ENCODE data around the gene CARF. TPM values are rescaled to one million over a fixed set of nuclear protein-coding genes. Genes with fewer than 3 reads are reported as not detected.

The CARF gene
- polyA plus RNA-seq, 1 donor from 2014 or later: 20.1 TPM

DNA sequence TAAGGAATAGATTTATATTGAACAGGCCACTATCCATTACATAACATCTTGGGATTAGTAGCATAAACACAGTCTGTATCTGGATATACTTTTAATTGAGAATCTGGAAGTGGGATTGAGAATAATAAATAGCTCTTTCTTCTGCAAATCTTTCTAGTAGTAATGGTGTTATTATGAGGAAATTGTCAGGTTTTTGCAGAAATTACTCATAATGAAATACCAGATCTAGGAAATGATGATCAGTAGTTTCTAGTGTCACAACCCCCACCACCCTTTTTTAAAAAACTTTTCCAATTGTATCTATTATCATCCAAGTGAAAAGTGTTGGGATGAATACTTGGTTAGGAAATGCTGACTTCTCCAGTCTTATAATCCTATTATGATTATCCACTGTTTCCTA, 121.3 kb downstream of the CARF start:
- Histone ChIP-seq H3K9me3 (ENCODE audit: low read length) (no peaks in the 10 kb centered on the region), H4K20me1 (ENCODE audit: insufficient read depth) (no peaks in the 10 kb centered on the region), H3K4me3 (ENCODE audit: low read length) (no peak overlapping the region), H2AFZ (ENCODE audit: low read depth, low read length) (no peak overlapping the region), H3K4me2 (ENCODE audit: low read length) (no peak overlapping the region), H3K36me3 (ENCODE audit: insufficient read depth, low read length) (no peaks in the 10 kb centered on the region), H3K79me2 (replicated peaks; ENCODE audit: insufficient read depth, low read length) (no peaks in the 10 kb centered on the region), H3K27ac (ENCODE audit: low read length) (no peak overlapping the region), H3K27me3 (ENCODE audit: insufficient read depth, low read depth, low read length) (no peaks in the 10 kb centered on the region), H3K9ac (ENCODE audit: low read length) (no peak overlapping the region), H3K9me2 (ENCODE audit: insufficient read depth, low read length) (no peaks in the 10 kb centered on the region), H3F3A (ENCODE audit: insufficient read depth, low read length, poor library complexity, severe bottlenecking) (no peaks in the 10 kb centered on the region)
- TF ChIP-seq, protein P1, sequence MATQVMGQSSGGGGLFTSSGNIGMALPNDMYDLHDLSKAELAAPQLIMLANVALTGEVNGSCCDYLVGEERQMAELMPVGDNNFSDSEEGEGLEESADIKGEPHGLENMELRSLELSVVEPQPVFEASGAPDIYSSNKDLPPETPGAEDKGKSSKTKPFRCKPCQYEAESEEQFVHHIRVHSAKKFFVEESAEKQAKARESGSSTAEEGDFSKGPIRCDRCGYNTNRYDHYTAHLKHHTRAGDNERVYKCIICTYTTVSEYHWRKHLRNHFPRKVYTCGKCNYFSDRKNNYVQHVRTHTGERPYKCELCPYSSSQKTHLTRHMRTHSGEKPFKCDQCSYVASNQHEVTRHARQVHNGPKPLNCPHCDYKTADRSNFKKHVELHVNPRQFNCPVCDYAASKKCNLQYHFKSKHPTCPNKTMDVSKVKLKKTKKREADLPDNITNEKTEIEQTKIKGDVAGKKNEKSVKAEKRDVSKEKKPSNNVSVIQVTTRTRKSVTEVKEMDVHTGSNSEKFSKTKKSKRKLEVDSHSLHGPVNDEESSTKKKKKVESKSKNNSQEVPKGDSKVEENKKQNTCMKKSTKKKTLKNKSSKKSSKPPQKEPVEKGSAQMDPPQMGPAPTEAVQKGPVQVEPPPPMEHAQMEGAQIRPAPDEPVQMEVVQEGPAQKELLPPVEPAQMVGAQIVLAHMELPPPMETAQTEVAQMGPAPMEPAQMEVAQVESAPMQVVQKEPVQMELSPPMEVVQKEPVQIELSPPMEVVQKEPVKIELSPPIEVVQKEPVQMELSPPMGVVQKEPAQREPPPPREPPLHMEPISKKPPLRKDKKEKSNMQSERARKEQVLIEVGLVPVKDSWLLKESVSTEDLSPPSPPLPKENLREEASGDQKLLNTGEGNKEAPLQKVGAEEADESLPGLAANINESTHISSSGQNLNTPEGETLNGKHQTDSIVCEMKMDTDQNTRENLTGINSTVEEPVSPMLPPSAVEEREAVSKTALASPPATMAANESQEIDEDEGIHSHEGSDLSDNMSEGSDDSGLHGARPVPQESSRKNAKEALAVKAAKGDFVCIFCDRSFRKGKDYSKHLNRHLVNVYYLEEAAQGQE (IDR thresholded peaks at IDR 0.05; ENCODE audit: borderline replicate concordance): no peak
- TF ChIP-seq TAF1 (IDR thresholded peaks at IDR 0.05; ENCODE audit: low read depth): no peak
- no peak for TF ChIP-seq SMC3 (conservative IDR thresholded peaks at IDR 0.05; ENCODE audit: poor library complexity)
- TF ChIP-seq RAD21 (conservative IDR thresholded peaks at IDR 0.05): no peak
- no peak for TF ChIP-seq EP300 (conservative IDR thresholded peaks at IDR 0.05; ENCODE audit: poor library complexity, severe bottlenecking)
- TF ChIP-seq POLR2AphosphoS5 (IDR thresholded peaks at IDR 0.05): no peak
- TF ChIP-seq MXI1 (conservative IDR thresholded peaks at IDR 0.05; ENCODE audit: poor library complexity, severe bottlenecking): no peak
- TF ChIP-seq, protein P2, sequence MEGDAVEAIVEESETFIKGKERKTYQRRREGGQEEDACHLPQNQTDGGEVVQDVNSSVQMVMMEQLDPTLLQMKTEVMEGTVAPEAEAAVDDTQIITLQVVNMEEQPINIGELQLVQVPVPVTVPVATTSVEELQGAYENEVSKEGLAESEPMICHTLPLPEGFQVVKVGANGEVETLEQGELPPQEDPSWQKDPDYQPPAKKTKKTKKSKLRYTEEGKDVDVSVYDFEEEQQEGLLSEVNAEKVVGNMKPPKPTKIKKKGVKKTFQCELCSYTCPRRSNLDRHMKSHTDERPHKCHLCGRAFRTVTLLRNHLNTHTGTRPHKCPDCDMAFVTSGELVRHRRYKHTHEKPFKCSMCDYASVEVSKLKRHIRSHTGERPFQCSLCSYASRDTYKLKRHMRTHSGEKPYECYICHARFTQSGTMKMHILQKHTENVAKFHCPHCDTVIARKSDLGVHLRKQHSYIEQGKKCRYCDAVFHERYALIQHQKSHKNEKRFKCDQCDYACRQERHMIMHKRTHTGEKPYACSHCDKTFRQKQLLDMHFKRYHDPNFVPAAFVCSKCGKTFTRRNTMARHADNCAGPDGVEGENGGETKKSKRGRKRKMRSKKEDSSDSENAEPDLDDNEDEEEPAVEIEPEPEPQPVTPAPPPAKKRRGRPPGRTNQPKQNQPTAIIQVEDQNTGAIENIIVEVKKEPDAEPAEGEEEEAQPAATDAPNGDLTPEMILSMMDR (IDR thresholded peaks at IDR 0.05; ENCODE audit: poor library complexity, severe bottlenecking): no peak
- no peak for TF ChIP-seq EZH2 (IDR thresholded peaks at IDR 0.05; ENCODE audit: borderline replicate concordance, insufficient read depth, low read length, poor library complexity, severe bottlenecking)

DNA sequence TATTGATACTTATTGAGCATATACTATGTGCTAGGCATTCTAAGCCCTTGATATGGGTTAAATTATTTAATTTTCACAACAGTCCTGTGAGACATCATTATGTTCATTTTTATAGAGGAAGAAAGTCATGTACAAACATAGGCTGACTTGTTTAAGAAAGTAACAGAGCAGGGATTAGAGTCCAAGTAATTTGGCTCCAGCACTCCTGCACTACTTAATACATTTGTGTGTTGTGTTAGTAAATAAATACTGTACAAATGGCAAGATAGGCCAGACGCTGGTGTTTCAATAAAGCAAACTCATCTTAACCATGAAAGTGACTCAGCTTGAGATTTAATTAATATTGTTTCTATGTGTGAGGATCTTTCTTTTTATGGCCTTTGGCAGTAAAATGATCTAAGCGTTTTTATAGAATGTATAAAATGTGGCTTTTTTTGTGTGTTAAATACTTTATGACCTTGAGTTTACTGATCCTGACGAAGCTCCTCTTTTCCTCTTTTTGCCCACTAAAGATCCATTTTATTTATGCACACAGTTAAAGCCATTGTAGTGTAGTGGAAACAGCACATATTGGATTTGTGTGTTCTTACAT, 123.9 kb downstream of the CARF start:
- Histone ChIP-seq H3K4me2 (ENCODE audit: low read length) (no peak overlapping the region), H3K4me3 (ENCODE audit: low read length) (no peak overlapping the region), H3K9me3 (ENCODE audit: low read length) (no peaks in the 10 kb centered on the region), H3K79me2 (replicated peaks; ENCODE audit: insufficient read depth, low read length) (no peaks in the 10 kb centered on the region), H3K9me2 (ENCODE audit: insufficient read depth, low read length) (no peaks in the 10 kb centered on the region), H4K20me1 (ENCODE audit: insufficient read depth) (no peaks in the 10 kb centered on the region), H3K9ac (ENCODE audit: low read length) (no peak overlapping the region), H3K36me3 (ENCODE audit: insufficient read depth, low read length) (no peaks in the 10 kb centered on the region), H3K27me3 (ENCODE audit: insufficient read depth, low read depth, low read length) (no peaks in the 10 kb centered on the region), H2AFZ (ENCODE audit: low read depth, low read length) (no peak overlapping the region), H3K27ac (ENCODE audit: low read length) (no peak overlapping the region), H3F3A (ENCODE audit: insufficient read depth, low read length, poor library complexity, severe bottlenecking) (no peaks in the 10 kb centered on the region)
- TF ChIP-seq EP300 (conservative IDR thresholded peaks at IDR 0.05; ENCODE audit: poor library complexity, severe bottlenecking) (no peak), MXI1 (conservative IDR thresholded peaks at IDR 0.05; ENCODE audit: poor library complexity, severe bottlenecking) (no peak)

Small RNA genes lying within 50 kb of the gene (small RNA-seq; reads per million reads assigned to genes)
- 0 reads per million in 3 experiments for gene AC010900.2

Other genes with a start within 250 kb of the CARF start
- 61.2 and 61.4 TPM in 2 replicates for gene ICA1L, start 40.5 kb upstream of the CARF start, polyA plus RNA-seq
- 26.8 and 32.9 TPM in 2 replicates for gene WDR12, start 602 bp upstream of the CARF start, polyA plus RNA-seq
- gene NBEAL1, start 102.6 kb downstream of the CARF start, polyA plus RNA-seq: 5.2 and 7.9 TPM in 2 replicates